Large intestine (tissue), 3 donors: ENCODE data around the gene TSPAN8. TPM values are rescaled to one million over a fixed set of nuclear protein-coding genes. Genes with fewer than 3 reads are reported as not detected.
"Not testable (repeated sequence)": the region's sequence is repeated elsewhere in the genome, so short reads cannot be mapped to it uniquely, and the experiment has no call there.

Source experiments
- DNase-seq, 2 donors: peaks; one replicate each; pipeline versions ENCODE4 v3.0.0 to v3.0.0-alpha.2; 2013
- H3K27ac ChIP-seq: one replicate; pipeline ENCODE4 v1.5.1; 2013; ENCODE audit warnings: low read length
- H3K27me3 ChIP-seq: 2 replicates; pipeline ENCODE4 v1.6.1; 2013; ENCODE audit warnings: low read length; ENCODE audit not compliant: control insufficient read depth, insufficient read depth
- H3K36me3 ChIP-seq: 2 replicates; pipeline ENCODE4 v1.6.1; 2013; ENCODE audit warnings: low read length; ENCODE audit not compliant: control insufficient read depth, insufficient read depth
- H3K4me1 ChIP-seq: one replicate; pipeline ENCODE4 v1.6.1; 2013; ENCODE audit warnings: low read length; ENCODE audit not compliant: control insufficient read depth, insufficient read depth
- H3K4me3 ChIP-seq: one replicate; pipeline ENCODE4 v1.5.1; 2013; ENCODE audit warnings: low read length
- H3K9me3 ChIP-seq: one replicate; pipeline ENCODE4 v1.6.1; 2013; ENCODE audit warnings: mild to moderate bottlenecking, low read depth, low read length, moderate library complexity; ENCODE audit not compliant: control insufficient read depth
- WGBS: methylation state at CpG from one replicate; pipeline ENCODE4 v1.1.5; 2013; ENCODE audit warnings: low lambda C conversion rate; ENCODE audit not compliant: insufficient coverage; 5-methylcytosine and 5-hydroxymethylcytosine counted together
- polyA plus RNA-seq: library from polyadenylated mRNA; unstranded; fragments of 120-200 nt; gene quantifications from one replicate; pipeline ENCODE4 v1.2.1, GENCODE V29; 2013

Gene TSPAN8
- polyA plus RNA-seq, 1 donor, result 595 TPM

- H3K4me1 ChIP-seq, result peaks cover 24% of the 10 kb centered on the region
- peaks cover 14% of the 10 kb centered on the region for H3K36me3 ChIP-seq
- H3K27ac ChIP-seq, result peak overlapping the region; percentile 50
- WGBS, result 93% methylated on average over 1 of the region's 2 CpGs
- DNase-seq, result no peak
- no peaks in the 10 kb centered on the region for H3K9me3 ChIP-seq
- no peak overlapping the region for H3K4me3 ChIP-seq
- H3K27me3 ChIP-seq, result no peaks in the 10 kb centered on the region
These were observed 22.6 kb downstream of the TSPAN8 start for GRCh38 chr12:71135077-71135811.

- 0% methylated on average over 1 of the region's 2 CpGs for WGBS
- H3K36me3 ChIP-seq, result peaks cover 16% of the 10 kb centered on the region
- H3K27ac ChIP-seq, result peak overlapping the region; percentile 50
- peaks cover 23% of the 10 kb centered on the region for H3K4me1 ChIP-seq
- peak in 1 of 2 donors; percentile 57 for DNase-seq
- H3K27me3 ChIP-seq, result no peaks in the 10 kb centered on the region
- no peaks in the 10 kb centered on the region for H3K9me3 ChIP-seq
- no peak overlapping the region for H3K4me3 ChIP-seq
These were observed 23.4 kb downstream of the TSPAN8 start for GRCh38 chr12:71134405-71134804.

- Histone ChIP-seq H3K27me3 (no peaks in the 10 kb centered on the region), H3K4me3 (no peak overlapping the region), H3K27ac (no peak overlapping the region), H3K4me1 (peaks cover 21% of the 10 kb centered on the region), H3K36me3 (peaks cover 10% of the 10 kb centered on the region), H3K9me3 (no peaks in the 10 kb centered on the region)
- WGBS, result 40% methylated on average over 1 of the region's 1 CpG
- no peak for DNase-seq
These were observed 27.2 kb downstream of the TSPAN8 start for GRCh38 chr12:71130521-71131069.

GRCh38 chr12:71129364-71129763 lies 28.4 kb downstream of the TSPAN8 start:
- Histone ChIP-seq H3K36me3 (peaks cover 17% of the 10 kb centered on the region), H3K4me1 (peaks cover 21% of the 10 kb centered on the region), H3K4me3 (no peak overlapping the region), H3K27me3 (no peaks in the 10 kb centered on the region), H3K9me3 (no peaks in the 10 kb centered on the region), H3K27ac (no peak overlapping the region)
- DNase-seq, result peak in 1 of 2 donors; percentile 37
- WGBS, result 40% methylated on average over 1 of the region's 2 CpGs

- H3K27me3 ChIP-seq, result no peaks in the 10 kb centered on the region
- H3K4me3 ChIP-seq, result no peak overlapping the region
- DNase-seq, result no peak
- no peak overlapping the region for H3K27ac ChIP-seq
- peaks cover 14% of the 10 kb centered on the region for H3K4me1 ChIP-seq
- WGBS, result no CpG with 5 or more reads among the region's 1 CpG
- H3K9me3 ChIP-seq, result no peaks in the 10 kb centered on the region
- H3K36me3 ChIP-seq, result peaks cover 21% of the 10 kb centered on the region
These were observed 29.5 kb downstream of the TSPAN8 start for GRCh38 chr12:71128191-71128788.

GRCh38 chr12:71125949-71126348 lies 31.9 kb downstream of the TSPAN8 start:
- Histone ChIP-seq H3K36me3 (peaks cover 16% of the 10 kb centered on the region), H3K4me3 (no peak overlapping the region), H3K9me3 (no peaks in the 10 kb centered on the region), H3K4me1 (peaks cover 10% of the 10 kb centered on the region), H3K27me3 (no peaks in the 10 kb centered on the region), H3K27ac (no peak overlapping the region)
- DNase-seq, result no peak
- WGBS, result no CpG with 5 or more reads among the region's 1 CpG

GRCh38 chr12:71125515-71125914 lies 32.3 kb downstream of the TSPAN8 start:
- DNase-seq, result no peak
- H3K4me1 ChIP-seq, result peaks cover 6% of the 10 kb centered on the region
- WGBS, result 83% methylated on average over 1 of the region's 2 CpGs
- H3K4me3 ChIP-seq, result no peak overlapping the region
- H3K9me3 ChIP-seq, result no peaks in the 10 kb centered on the region
- H3K27me3 ChIP-seq, result no peaks in the 10 kb centered on the region
- H3K36me3 ChIP-seq, result peaks cover 16% of the 10 kb centered on the region
- no peak overlapping the region for H3K27ac ChIP-seq

GRCh38 chr12:71124835-71125460 lies 32.9 kb downstream of the TSPAN8 start:
- 86% methylated on average over 1 of the region's 5 CpGs for WGBS
- H3K27ac ChIP-seq, result no peak overlapping the region
- DNase-seq, result no peak
- H3K27me3 ChIP-seq, result no peaks in the 10 kb centered on the region
- H3K36me3 ChIP-seq, result peaks cover 16% of the 10 kb centered on the region
- H3K4me3 ChIP-seq, result no peak overlapping the region
- peaks cover 4% of the 10 kb centered on the region for H3K4me1 ChIP-seq
- no peaks in the 10 kb centered on the region for H3K9me3 ChIP-seq

GRCh38 chr12:71113148-71113547 lies 44.7 kb downstream of the TSPAN8 start:
- peaks cover 20% of the 10 kb centered on the region for H3K36me3 ChIP-seq
- no CpG with 5 or more reads among the region's 1 CpG for WGBS
- H3K27ac ChIP-seq, DNase-seq, H3K4me3 ChIP-seq, H3K4me1 ChIP-seq, H3K9me3 ChIP-seq, H3K27me3 ChIP-seq: not testable (repeated sequence)

- H3K36me3 ChIP-seq, result peaks cover 11% of the 10 kb centered on the region
- no peaks in the 10 kb centered on the region for H3K27me3 ChIP-seq
- peaks cover 20% of the 10 kb centered on the region for H3K4me1 ChIP-seq
- no peak for DNase-seq
- no peak overlapping the region for H3K4me3 ChIP-seq
- WGBS, result no CpG with 5 or more reads among the region's 5 CpGs
- H3K9me3 ChIP-seq, result peaks cover 4% of the 10 kb centered on the region
- no peak overlapping the region for H3K27ac ChIP-seq
These were observed 48.0 kb downstream of the TSPAN8 start for GRCh38 chr12:71109834-71110233.
